GM12865 (cell line): ENCODE measurements around the gene HERC4.

Experiments
- DNase-seq: peaks from one replicate; pipeline ENCODE4 v3.0.0; 2010; ENCODE audit warnings: low read depth
- H3K4me3 ChIP-seq: 2 replicates; pipeline ENCODE4 v1.5.1; 2011; ENCODE audit warnings: mild to moderate bottlenecking, low read depth, low read length, control low read depth
- TF ChIP-seq, protein P1 (sequence below): IDR thresholded peaks from 2 replicates; pipeline ENCODE4 v1.5.1; 2011; ENCODE audit warnings: low read length, control low read depth, low read depth, inconsistent platforms; ENCODE audit not compliant: insufficient read depth; ENCODE audit errors: missing control alignments

The HERC4 gene

DNA sequence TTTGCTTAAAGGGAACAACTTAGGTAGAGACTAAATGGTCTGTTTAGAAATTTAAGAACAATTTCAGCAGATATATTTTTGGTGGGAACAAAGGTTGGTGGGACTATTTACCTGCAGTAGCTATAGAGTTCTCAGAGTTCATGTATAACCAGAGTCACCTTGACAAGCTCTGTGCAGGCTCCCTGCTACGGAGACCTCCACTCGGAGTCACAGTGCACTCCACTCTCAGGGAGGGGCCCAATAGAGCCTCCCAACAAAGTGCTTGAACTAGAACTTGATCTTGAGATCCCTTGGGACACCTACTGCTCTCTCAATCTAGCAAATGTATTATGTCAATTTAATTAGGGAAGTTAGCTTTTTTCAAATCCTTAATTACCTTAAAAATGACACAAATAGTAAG, 36.5 kb upstream of the HERC4 start:
- no peak overlapping the region for H3K4me3 ChIP-seq
- TF ChIP-seq, protein P1, sequence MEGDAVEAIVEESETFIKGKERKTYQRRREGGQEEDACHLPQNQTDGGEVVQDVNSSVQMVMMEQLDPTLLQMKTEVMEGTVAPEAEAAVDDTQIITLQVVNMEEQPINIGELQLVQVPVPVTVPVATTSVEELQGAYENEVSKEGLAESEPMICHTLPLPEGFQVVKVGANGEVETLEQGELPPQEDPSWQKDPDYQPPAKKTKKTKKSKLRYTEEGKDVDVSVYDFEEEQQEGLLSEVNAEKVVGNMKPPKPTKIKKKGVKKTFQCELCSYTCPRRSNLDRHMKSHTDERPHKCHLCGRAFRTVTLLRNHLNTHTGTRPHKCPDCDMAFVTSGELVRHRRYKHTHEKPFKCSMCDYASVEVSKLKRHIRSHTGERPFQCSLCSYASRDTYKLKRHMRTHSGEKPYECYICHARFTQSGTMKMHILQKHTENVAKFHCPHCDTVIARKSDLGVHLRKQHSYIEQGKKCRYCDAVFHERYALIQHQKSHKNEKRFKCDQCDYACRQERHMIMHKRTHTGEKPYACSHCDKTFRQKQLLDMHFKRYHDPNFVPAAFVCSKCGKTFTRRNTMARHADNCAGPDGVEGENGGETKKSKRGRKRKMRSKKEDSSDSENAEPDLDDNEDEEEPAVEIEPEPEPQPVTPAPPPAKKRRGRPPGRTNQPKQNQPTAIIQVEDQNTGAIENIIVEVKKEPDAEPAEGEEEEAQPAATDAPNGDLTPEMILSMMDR = no peak
- DNase-seq = no peak

DNA sequence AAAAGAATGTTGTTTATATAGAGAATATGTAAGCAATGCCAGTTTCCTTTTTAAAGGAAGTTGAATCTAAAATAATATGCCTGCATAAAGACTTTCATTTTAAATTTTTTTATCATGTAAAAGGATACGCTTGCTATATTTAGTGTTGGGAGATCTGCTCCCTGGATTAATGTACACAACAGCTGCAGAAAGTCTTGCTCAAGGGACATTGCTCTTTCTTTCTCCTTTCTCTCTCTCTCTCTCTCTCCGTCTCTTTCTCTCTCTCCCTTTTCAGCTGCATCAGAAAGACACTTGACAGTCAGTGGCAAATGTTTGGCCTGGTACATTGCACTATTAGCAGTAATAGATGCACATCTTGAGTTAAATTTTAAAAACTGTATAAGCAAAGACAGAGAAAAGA, 34.9 kb upstream of the HERC4 start:
- TF ChIP-seq, protein P1 = no peak
- no peak for DNase-seq
- H3K4me3 ChIP-seq = no peak overlapping the region

DNA sequence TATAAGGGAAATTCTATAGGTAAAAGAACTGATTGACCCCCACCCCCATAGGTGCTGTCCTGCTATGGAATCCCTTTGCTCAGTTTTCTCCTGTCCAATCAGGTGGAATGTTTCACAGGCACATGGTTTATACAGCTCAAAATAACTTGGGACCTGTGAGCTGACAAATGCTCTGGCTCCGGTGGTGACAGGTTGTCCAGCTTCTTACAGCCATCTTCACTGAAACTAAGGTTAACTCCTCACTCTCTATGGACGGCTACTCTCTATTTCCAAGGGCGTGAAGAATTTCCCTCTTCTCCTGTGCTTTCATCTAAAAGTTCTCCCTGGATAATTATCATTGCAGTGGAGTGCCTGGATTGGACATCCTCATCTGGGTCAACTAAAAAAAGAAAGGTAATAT, 34.2 kb upstream of the HERC4 start, which contains the start of gene MYPN:
MYPN (plus strand) TSS at position 158 of the 400 bp plus-strand sequence. CDS start 11,951 bp downstream, outside the sequence.
- no peak within 1 kb of the TSS for H3K4me3 ChIP-seq
- DNase-seq = no peak

DNA sequence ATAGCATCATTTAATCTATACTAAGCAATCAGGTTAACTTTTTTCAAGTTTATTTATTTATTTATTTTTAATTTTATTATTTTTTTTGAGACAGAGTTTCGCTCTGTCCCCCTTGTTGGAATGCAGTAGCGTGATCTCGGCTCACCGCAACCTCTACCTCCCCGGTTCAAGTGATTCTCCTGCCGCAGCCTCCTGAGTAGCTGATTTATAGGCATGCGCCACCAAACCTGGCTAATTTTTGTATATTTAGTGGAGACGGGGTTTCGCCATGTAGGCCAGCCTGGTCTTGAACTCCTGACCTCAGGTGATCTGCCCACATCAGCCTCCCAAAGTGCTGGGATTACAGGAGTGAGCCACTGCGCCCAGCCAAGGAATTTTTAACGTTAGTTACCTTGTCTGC, 33.6 kb upstream of the HERC4 start:
- TF ChIP-seq, protein P1 = no peak
- no peak for DNase-seq
- H3K4me3 ChIP-seq = no peak overlapping the region

More for the DNA sequence above, 34.2 kb upstream of the HERC4 start, which contains the start of gene MYPN:
- TF ChIP-seq, protein P1 = no peak

DNA sequence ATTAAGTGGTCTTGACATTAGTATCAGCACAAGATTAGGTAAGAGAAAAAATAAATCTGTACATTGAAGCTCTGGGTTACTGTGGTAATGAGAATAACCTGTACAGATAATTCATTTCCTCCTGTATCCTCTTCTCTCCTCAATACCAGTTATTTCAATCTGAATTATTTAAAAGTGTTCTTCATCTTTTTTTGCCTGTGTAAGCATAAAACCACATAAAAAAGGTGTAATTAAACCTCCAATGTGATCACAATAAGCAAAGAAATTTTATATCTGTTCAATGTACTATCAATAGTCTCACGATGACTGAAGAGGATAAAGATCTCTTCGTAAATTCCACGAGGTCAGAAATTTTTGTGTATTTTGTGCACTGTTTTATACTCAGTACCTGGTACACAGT, 33.0 kb upstream of the HERC4 start:
- no peak for DNase-seq
- TF ChIP-seq, protein P1 = no peak
- no peak overlapping the region for H3K4me3 ChIP-seq

DNA sequence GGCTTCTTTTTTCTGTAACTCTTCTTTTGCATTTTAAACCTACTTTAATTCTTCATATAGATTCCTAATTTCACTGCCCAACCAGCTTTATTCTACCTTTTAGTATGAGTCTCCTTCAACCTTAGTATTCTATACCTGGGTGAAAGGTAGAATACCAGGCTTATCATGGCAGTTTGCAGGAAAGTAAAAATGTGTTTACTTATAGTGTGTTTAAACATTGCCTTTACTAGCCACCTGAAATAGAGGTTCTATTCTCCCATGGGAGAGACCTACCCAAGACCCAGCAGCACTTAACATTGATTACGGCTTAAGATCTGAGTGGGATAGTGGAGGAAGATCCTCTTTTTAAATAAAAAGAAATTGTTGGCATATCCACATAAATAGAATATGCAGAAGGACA, 32.6 kb upstream of the HERC4 start:
- no peak overlapping the region for H3K4me3 ChIP-seq
- DNase-seq = no peak
- TF ChIP-seq, protein P1 = no peak

DNA sequence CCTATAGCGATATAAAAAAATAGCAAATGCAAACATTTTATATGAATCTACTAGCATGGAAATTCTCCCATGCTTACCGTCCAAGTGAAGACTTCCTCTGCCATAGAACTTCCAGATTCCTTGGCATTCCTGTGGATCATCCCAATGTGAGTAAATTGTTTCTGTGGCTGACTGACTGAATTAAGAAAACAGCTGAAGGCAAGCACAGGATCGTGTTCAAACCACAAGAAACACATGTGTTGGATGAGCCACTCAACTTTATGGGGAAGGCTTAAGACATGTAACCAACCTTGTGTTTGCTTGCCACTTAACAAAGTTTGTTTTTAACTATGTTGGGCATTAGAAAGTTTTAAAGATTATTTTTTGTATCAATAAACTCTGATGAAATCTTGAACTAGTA, 31.6 kb upstream of the HERC4 start:
- no peak overlapping the region for H3K4me3 ChIP-seq
- DNase-seq = no peak
- TF ChIP-seq, protein P1 = no peak
